ENCODE measurements around the gene SMARCAL1. TPM values are rescaled to one million over a fixed set of nuclear protein-coding genes. Genes with fewer than 3 reads are reported as not detected.

SMARCAL1 gene
- total and polyA plus RNA-seq, 2 experiments from 2014 or later, result 10.3 to 17.2 TPM

DNA sequence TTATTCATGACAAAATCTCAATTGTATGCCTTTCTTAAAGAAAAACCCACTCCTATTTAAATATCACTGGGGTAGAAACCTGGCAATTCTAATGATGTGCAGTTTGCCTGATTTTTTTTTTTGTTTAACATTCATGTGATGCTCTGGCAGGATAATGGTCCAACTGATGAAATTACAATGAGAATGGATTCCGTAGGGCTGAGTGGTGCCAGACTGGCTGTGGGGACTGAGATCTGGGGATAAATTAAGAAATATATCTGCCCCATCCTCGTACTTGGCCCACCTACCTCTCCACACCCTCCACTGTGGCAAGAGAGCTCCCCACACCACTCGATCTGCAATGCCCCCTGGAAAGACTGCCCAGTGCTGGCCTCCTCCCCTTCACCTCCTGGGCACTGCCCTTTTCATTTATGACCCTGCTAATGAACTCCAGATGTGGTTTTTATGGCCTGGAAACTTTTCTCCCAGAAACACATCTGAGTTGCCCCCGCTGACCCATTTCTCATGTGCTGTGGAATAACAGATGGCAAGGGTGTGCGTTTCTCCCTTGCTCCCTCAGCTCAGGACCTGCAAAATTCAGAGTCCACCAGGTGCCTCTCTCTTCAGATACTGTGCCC is 53.4 kb downstream of the SMARCAL1 start:
- H3K27ac Mint-ChIP-seq, result no peak overlapping the region

More for the DNA sequence above, 53.4 kb downstream of the SMARCAL1 start:
- Histone ChIP-seq H3K9me2 (ENCODE audit: insufficient read depth) (no peaks in the 10 kb centered on the region), H3K4me3 (no peak overlapping the region), H2AFZ (no peak overlapping the region), H3F3A (replicated peaks; ENCODE audit: low read depth) (no peaks in the 10 kb centered on the region), H3K79me2 (replicated peaks; ENCODE audit: insufficient read depth) (no peaks in the 10 kb centered on the region), H3K36me3 (ENCODE audit: insufficient read depth) (no peaks in the 10 kb centered on the region), H3K4me2 (no peak overlapping the region), H4K20me1 (replicated peaks; ENCODE audit: insufficient read depth) (no peaks in the 10 kb centered on the region), H3K27ac (ENCODE audit: low read depth) (no peak overlapping the region), H3K4me1 (ENCODE audit: insufficient read depth) (no peaks in the 10 kb centered on the region), H3K27me3 (ENCODE audit: insufficient read depth) (no peaks in the 10 kb centered on the region)
- H3K27me3 Mint-ChIP-seq (ENCODE audit: insufficient read depth, low read depth, poor library complexity), result peaks cover 2% of the 10 kb centered on the region
- H3K4me1 Mint-ChIP-seq, result no peaks in the 10 kb centered on the region
- no peak overlapping the region for H3K4me3 Mint-ChIP-seq
- no peak for ATAC-seq
- H3K36me3 Mint-ChIP-seq (ENCODE audit: low read depth), result no peaks in the 10 kb centered on the region; the same call in 2 of the 3 replicates
- H3K9me3 Mint-ChIP-seq, result no peaks in the 10 kb centered on the region
- TF ChIP-seq, protein P1, sequence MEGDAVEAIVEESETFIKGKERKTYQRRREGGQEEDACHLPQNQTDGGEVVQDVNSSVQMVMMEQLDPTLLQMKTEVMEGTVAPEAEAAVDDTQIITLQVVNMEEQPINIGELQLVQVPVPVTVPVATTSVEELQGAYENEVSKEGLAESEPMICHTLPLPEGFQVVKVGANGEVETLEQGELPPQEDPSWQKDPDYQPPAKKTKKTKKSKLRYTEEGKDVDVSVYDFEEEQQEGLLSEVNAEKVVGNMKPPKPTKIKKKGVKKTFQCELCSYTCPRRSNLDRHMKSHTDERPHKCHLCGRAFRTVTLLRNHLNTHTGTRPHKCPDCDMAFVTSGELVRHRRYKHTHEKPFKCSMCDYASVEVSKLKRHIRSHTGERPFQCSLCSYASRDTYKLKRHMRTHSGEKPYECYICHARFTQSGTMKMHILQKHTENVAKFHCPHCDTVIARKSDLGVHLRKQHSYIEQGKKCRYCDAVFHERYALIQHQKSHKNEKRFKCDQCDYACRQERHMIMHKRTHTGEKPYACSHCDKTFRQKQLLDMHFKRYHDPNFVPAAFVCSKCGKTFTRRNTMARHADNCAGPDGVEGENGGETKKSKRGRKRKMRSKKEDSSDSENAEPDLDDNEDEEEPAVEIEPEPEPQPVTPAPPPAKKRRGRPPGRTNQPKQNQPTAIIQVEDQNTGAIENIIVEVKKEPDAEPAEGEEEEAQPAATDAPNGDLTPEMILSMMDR (conservative IDR thresholded peaks at IDR 0.05; ENCODE audit: low read depth in 2 of 2), result no peak
- TF ChIP-seq, protein P2, sequence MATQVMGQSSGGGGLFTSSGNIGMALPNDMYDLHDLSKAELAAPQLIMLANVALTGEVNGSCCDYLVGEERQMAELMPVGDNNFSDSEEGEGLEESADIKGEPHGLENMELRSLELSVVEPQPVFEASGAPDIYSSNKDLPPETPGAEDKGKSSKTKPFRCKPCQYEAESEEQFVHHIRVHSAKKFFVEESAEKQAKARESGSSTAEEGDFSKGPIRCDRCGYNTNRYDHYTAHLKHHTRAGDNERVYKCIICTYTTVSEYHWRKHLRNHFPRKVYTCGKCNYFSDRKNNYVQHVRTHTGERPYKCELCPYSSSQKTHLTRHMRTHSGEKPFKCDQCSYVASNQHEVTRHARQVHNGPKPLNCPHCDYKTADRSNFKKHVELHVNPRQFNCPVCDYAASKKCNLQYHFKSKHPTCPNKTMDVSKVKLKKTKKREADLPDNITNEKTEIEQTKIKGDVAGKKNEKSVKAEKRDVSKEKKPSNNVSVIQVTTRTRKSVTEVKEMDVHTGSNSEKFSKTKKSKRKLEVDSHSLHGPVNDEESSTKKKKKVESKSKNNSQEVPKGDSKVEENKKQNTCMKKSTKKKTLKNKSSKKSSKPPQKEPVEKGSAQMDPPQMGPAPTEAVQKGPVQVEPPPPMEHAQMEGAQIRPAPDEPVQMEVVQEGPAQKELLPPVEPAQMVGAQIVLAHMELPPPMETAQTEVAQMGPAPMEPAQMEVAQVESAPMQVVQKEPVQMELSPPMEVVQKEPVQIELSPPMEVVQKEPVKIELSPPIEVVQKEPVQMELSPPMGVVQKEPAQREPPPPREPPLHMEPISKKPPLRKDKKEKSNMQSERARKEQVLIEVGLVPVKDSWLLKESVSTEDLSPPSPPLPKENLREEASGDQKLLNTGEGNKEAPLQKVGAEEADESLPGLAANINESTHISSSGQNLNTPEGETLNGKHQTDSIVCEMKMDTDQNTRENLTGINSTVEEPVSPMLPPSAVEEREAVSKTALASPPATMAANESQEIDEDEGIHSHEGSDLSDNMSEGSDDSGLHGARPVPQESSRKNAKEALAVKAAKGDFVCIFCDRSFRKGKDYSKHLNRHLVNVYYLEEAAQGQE (IDR thresholded peaks at IDR 0.05; ENCODE audit: unreplicated experiment), result no peak
- TF ChIP-seq, protein P3, sequence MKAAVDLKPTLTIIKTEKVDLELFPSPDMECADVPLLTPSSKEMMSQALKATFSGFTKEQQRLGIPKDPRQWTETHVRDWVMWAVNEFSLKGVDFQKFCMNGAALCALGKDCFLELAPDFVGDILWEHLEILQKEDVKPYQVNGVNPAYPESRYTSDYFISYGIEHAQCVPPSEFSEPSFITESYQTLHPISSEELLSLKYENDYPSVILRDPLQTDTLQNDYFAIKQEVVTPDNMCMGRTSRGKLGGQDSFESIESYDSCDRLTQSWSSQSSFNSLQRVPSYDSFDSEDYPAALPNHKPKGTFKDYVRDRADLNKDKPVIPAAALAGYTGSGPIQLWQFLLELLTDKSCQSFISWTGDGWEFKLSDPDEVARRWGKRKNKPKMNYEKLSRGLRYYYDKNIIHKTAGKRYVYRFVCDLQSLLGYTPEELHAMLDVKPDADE (IDR thresholded peaks at IDR 0.05), result no peak
- TF ChIP-seq JUNB (IDR thresholded peaks at IDR 0.05; ENCODE audit: unreplicated experiment) (no peak), EZH2 (IDR thresholded peaks at IDR 0.05; ENCODE audit: low read depth, unreplicated experiment) (no peak), ZNF331 (CRISPR knock-in tag; IDR thresholded peaks at IDR 0.05; ENCODE audit: low read depth) (no peak), CREB1 (CRISPR knock-in tag; IDR thresholded peaks at IDR 0.05; ENCODE audit: low read depth) (no peak), EZH2phosphoT487 (IDR thresholded peaks at IDR 0.05; ENCODE audit: unreplicated experiment) (no peak)
- DNase-seq (ENCODE audit: low spot score), result no peak

Measured in GM23338 (cell line).